Endothelial cell of umbilical vein (primary cell): ENCODE measurements around the gene ACTR2. TPM values are rescaled to one million over a fixed set of nuclear protein-coding genes. Genes with fewer than 3 reads are reported as not detected.

Experiments used
- BruUV-seq: library from RNA; stranded (reverse); fragments of 400-500 nt; replicated peaks from 2 replicates; lab custom pipeline; 2021; lab: Mats Ljungman, UMichigan
- CTCF ChIA-PET: fragments of 300-600, 350-600 bp; sonication (Branson Sonifier 250); formaldehyde crosslinking; loops from one replicate; lab custom pipeline; 2021; ENCODE audit warnings: antibody characterized with exemption, inconsistent platforms; lab: Charles Lee
- POLR2A ChIA-PET: fragments of 300-600, 350-600 bp; sonication (Branson Sonifier 250); formaldehyde crosslinking; loops from one replicate; lab custom pipeline; 2021; ENCODE audit warnings: antibody characterized with exemption, inconsistent platforms; lab: Charles Lee
- DNase-seq: peaks from one replicate; pipeline ENCODE4 v3.0.0-alpha.2; 2011; ENCODE audit warnings: low read depth, low spot score
- FAIRE-seq: peaks from 2 replicates; lab custom pipeline; 2011; peaks lifted over from hg19 to GRCh38; lab: Jason Lieb, UNC
- H2AFZ ChIP-seq: 2 replicates; pipeline ENCODE4 v1.6.0; 2012; ENCODE audit warnings: low read depth, low read length, control low read depth, inconsistent platforms
- H3K27ac ChIP-seq: 2 replicates; pipeline ENCODE4 v1.5.1; 2011; ENCODE audit warnings: low read depth, mild to moderate bottlenecking, control low read depth, low read length, moderate library complexity; ENCODE audit not compliant: insufficient read depth
- H3K27me3 ChIP-seq, 2 experiments: 2 replicates each; pipeline versions ENCODE4 v1.6.0 to v1.6.1; 2011; ENCODE audit warnings: low read length in 2 of 2, mixed read lengths in 1 of 2; ENCODE audit not compliant: control insufficient read depth in 2 of 2, insufficient read depth in 2 of 2
- H3K36me3 ChIP-seq, 2 experiments: 2 replicates in 1 of 2; 3 replicates in 1 of 2; pipeline ENCODE4 v1.5.1; 2011; ENCODE audit warnings: low read length in 2 of 2, mild to moderate bottlenecking in 1 of 2, moderate library complexity in 1 of 2; ENCODE audit not compliant: control insufficient read depth in 2 of 2, insufficient read depth in 2 of 2; ENCODE audit errors: extremely low read depth in 1 of 2
- H3K4me1 ChIP-seq: 3 replicates; pipeline ENCODE4 v1.5.1; 2011; ENCODE audit warnings: mild to moderate bottlenecking, low read length; ENCODE audit not compliant: control insufficient read depth, insufficient read depth; ENCODE audit errors: extremely low read depth
- H3K4me2 ChIP-seq: 2 replicates; pipeline ENCODE4 v1.6.1; 2011; ENCODE audit warnings: low read length, control low read depth, mixed read lengths; ENCODE audit not compliant: insufficient read depth
- H3K4me3 ChIP-seq, 3 experiments: fragments of 200-600 bp in 1 of 3; sonication (generic), shearing (Covaris generic) in 1 of 3; replicated peaks in 1 of 3; 2 replicates each; pipeline ENCODE4 v1.5.1; 2011 to 2016; ENCODE audit warnings: control low read depth in 3 of 3, low read length in 3 of 3, mild to moderate bottlenecking in 2 of 3, inconsistent platforms in 1 of 3, low read depth in 1 of 3, moderate library complexity in 1 of 3; ENCODE audit not compliant: insufficient read depth in 1 of 3
- H3K79me2 ChIP-seq: 2 replicates; pipeline ENCODE4 v1.6.0; 2012; ENCODE audit warnings: low read length, inconsistent platforms; ENCODE audit not compliant: control insufficient read depth, insufficient read depth
- H3K9ac ChIP-seq: replicated peaks from 2 replicates; pipeline ENCODE3; 2011; ENCODE audit warnings: low read length, control low read depth; ENCODE audit not compliant: insufficient read depth; ENCODE audit errors: extremely low read depth
- H3K9me1 ChIP-seq: replicated peaks from 3 replicates; pipeline ENCODE4 v1.6.0; 2011; ENCODE audit warnings: mild to moderate bottlenecking, low read length; ENCODE audit not compliant: control insufficient read depth, insufficient read depth; ENCODE audit errors: extremely low read depth
- H3K9me3 ChIP-seq: replicated peaks from 2 replicates; pipeline ENCODE4 v1.5.1; 2012; ENCODE audit warnings: low read length, inconsistent platforms; ENCODE audit not compliant: control insufficient read depth, insufficient read depth
- H4K20me1 ChIP-seq: replicated peaks from 2 replicates; pipeline ENCODE3; 2011; ENCODE audit warnings: mild to moderate bottlenecking, low read length; ENCODE audit not compliant: control insufficient read depth, insufficient read depth; ENCODE audit errors: extremely low read depth
- EZH2 ChIP-seq: IDR thresholded peaks from 2 replicates; pipeline ENCODE4 v1.6.1; 2012; ENCODE audit warnings: borderline replicate concordance, low read depth, mild to moderate bottlenecking, moderate library complexity, low read length, inconsistent platforms; ENCODE audit not compliant: severe bottlenecking
- FOS ChIP-seq: IDR thresholded peaks from 2 replicates; pipeline ENCODE4 v1.6.1; 2011; ENCODE audit warnings: mild to moderate bottlenecking, low read length, moderate library complexity, borderline replicate concordance; ENCODE audit not compliant: insufficient read depth
- GATA2 ChIP-seq: IDR thresholded peaks from 2 replicates; pipeline ENCODE4 v1.7.0; 2011; ENCODE audit warnings: low read depth, mild to moderate bottlenecking, moderate library complexity, mixed read lengths, low read length; ENCODE audit not compliant: insufficient read length, insufficient read depth
- JUN ChIP-seq: IDR thresholded peaks from 2 replicates; pipeline ENCODE4 v1.6.1; 2011; ENCODE audit warnings: borderline replicate concordance, low read depth; ENCODE audit not compliant: insufficient read length, insufficient read depth
- MYC ChIP-seq: IDR thresholded peaks from one replicate; pipeline ENCODE4 v1.6.1; 2011; ENCODE audit warnings: mild to moderate bottlenecking, low read depth, low read length
- POLR2A ChIP-seq: IDR thresholded peaks from 2 replicates; pipeline ENCODE4 v1.6.1; 2012; ENCODE audit warnings: low read depth, mild to moderate bottlenecking, control low read depth, low read length
- POLR2AphosphoS5 ChIP-seq: IDR thresholded peaks from 2 replicates; pipeline ENCODE4 v1.6.1; 2012; ENCODE audit warnings: low read depth, mild to moderate bottlenecking, control low read depth, low read length, moderate library complexity; ENCODE audit not compliant: insufficient read depth
- dilution Hi-C: fragments of 300-500 bp; cut with MboI; formaldehyde crosslinking; loops from one replicate; pipeline ENCODE4 v1.15.0; 2019; ENCODE audit warnings: low sequenced_read_pairs; ENCODE audit not compliant: extremely low pct_ligation_motif_present
- intact Hi-C: fragments of 100-400 bp; cut with micrococcal nuclease; formaldehyde crosslinking; loops from one replicate; pipeline ENCODE4 v1.10.0; 2022
- polyA plus RNA-seq, 4 experiments: library from polyadenylated mRNA; depleted of rRNA in 3 of 4; stranded (reverse) in 3 of 4; unstranded in 1 of 4; fragments of >200 nt; gene quantifications; 2 replicates each; pipeline versions ENCODE4 v1.2.1 to v1.2.3, GENCODE V29; 2011 to 2012; ENCODE audit warnings: missing spikeins in 1 of 4
- total RNA-seq: library from RNA; stranded (reverse); gene quantifications from 2 replicates; pipeline ENCODE4 v1.2.3, GENCODE V29; 2021
- TF ChIP-seq, protein P1 (sequence below), 2 donors: IDR thresholded peaks; 1 replicate in 1 of 2; 2 replicates in 1 of 2; pipeline ENCODE4 v1.5.1; 2011; ENCODE audit warnings: low read length in 2 of 2, mild to moderate bottlenecking in 2 of 2, moderate library complexity in 2 of 2, control low read depth in 1 of 2, inconsistent platforms in 1 of 2, low read depth in 1 of 2; ENCODE audit not compliant: insufficient read depth in 1 of 2; ENCODE audit errors: extremely low read depth in 1 of 2
- TF ChIP-seq, protein P2 (sequence below): IDR thresholded peaks from 2 replicates; pipeline ENCODE4 v1.6.1; 2011; ENCODE audit not compliant: insufficient read depth, insufficient read length

The ACTR2 gene
- total and polyA plus RNA-seq, 2 donors (not counting 3 experiments of a cell fraction or from before 2014, with no cell fraction given) = 48.7 to 287 TPM

GRCh38 chr2:65317841-65318240 is 90.2 kb downstream of the ACTR2 start:
- dilution Hi-C loops (no loop called here), intact Hi-C loops (no loop called here)
- Histone ChIP-seq H3K79me2 (no peaks in the 10 kb centered on the region), H3K4me1 (no peaks in the 10 kb centered on the region), H3K4me3 (no peak overlapping the region), H3K9ac (no peak overlapping the region), H3K9me1 (no peaks in the 10 kb centered on the region), H3K36me3 (no peaks in the 10 kb centered on the region), H4K20me1 (no peaks in the 10 kb centered on the region), H3K27ac (no peak overlapping the region), H3K27me3 (no peaks in the 10 kb centered on the region), H2AFZ (no peak overlapping the region), H3K9me3 (no peaks in the 10 kb centered on the region), H3K4me2 (no peak overlapping the region)
- no peak for TF ChIP-seq POLR2A
- TF ChIP-seq GATA2 = no peak
- no peak for TF ChIP-seq POLR2AphosphoS5
- TF ChIP-seq, protein P1, sequence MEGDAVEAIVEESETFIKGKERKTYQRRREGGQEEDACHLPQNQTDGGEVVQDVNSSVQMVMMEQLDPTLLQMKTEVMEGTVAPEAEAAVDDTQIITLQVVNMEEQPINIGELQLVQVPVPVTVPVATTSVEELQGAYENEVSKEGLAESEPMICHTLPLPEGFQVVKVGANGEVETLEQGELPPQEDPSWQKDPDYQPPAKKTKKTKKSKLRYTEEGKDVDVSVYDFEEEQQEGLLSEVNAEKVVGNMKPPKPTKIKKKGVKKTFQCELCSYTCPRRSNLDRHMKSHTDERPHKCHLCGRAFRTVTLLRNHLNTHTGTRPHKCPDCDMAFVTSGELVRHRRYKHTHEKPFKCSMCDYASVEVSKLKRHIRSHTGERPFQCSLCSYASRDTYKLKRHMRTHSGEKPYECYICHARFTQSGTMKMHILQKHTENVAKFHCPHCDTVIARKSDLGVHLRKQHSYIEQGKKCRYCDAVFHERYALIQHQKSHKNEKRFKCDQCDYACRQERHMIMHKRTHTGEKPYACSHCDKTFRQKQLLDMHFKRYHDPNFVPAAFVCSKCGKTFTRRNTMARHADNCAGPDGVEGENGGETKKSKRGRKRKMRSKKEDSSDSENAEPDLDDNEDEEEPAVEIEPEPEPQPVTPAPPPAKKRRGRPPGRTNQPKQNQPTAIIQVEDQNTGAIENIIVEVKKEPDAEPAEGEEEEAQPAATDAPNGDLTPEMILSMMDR (IDR thresholded peaks at IDR 0.05; ENCODE audit: extremely low read depth in 1 of 2, insufficient read depth in 1 of 2, low read depth in 1 of 2, low read length in 2 of 2) = no peak
- no peak for TF ChIP-seq MYC
- TF ChIP-seq EZH2 = no peak
- TF ChIP-seq, protein P2, sequence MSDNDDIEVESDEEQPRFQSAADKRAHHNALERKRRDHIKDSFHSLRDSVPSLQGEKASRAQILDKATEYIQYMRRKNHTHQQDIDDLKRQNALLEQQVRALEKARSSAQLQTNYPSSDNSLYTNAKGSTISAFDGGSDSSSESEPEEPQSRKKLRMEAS = no peak
- TF ChIP-seq JUN = no peak
- TF ChIP-seq FOS = no peak
- ChIA-PET POLR2A (no interaction called here), CTCF (no interaction called here)
- DNase-seq (no peak), FAIRE-seq (no peak)
- no TSS peak for BruUV-seq
